ENCODE results near the gene GOLT1A. TPM values are rescaled to one million over a fixed set of nuclear protein-coding genes. Genes with fewer than 3 reads are reported as not detected.

The GOLT1A gene
- total and polyA plus RNA-seq, 10 of the 15 experiments (the other 5 are each of a cell fraction or from before 2014, with no cell fraction given): 0.09 to 0.46 TPM; not detected in 8

- TF ChIP-seq RAD21 (IDR thresholded peaks at IDR 0.05; ENCODE audit: insufficient read depth, low read depth, low read length) (no peak), ZBTB40 (IDR thresholded peaks at IDR 0.05; ENCODE audit: borderline replicate concordance) (no peak), NFXL1 (IDR thresholded peaks at IDR 0.05; ENCODE audit: borderline replicate concordance) (no peak)
Measured at GRCh38 chr1:204172404-204173029, 41.3 kb downstream of the GOLT1A start (continued).

- Histone ChIP-seq H3K4me3 (no peak overlapping the region), H3K36me3 (ENCODE audit: control insufficient read depth in 2 of 2, insufficient read depth in 2 of 2, low read length in 1 of 2) (no peaks in the 10 kb centered on the region), H3K79me2 (ENCODE audit: control insufficient read depth, insufficient read depth, low read length) (no peaks in the 10 kb centered on the region), H3K9me3 (replicated peaks; ENCODE audit: control insufficient read depth, insufficient read depth, low read length) (peaks cover 8% of the 10 kb centered on the region; the same call in 2 of the 3 replicates), H3K27ac (ENCODE audit: control insufficient read depth, insufficient read depth) (no peak overlapping the region), H2AFZ (ENCODE audit: control insufficient read depth, low read depth, low read length) (no peak overlapping the region), H3K4me1 (ENCODE audit: control insufficient read depth, insufficient read depth, low read length) (no peaks in the 10 kb centered on the region), H3K27me3 (replicated peaks in 1 of 2; ENCODE audit: control insufficient read depth in 2 of 2, insufficient read depth in 2 of 2, low read length in 1 of 2) (peaks cover 0 to 2% of the 10 kb centered on the region in 2 experiments; a peak in 1 of 4 replicates), H3K9ac (ENCODE audit: control insufficient read depth, insufficient read depth, low read length) (no peak overlapping the region), H4K20me1 (ENCODE audit: control insufficient read depth, insufficient read depth) (no peaks in the 10 kb centered on the region), H3K4me2 (ENCODE audit: control insufficient read depth, insufficient read depth) (no peak overlapping the region)
- CTCF ChIA-PET: interaction anchor here (1.5 to 2.7 kb wide), 2 partner anchors 9 to 191 kb away, joined by 4 to 11 read pairs; no protein-coding TSS in a partner anchor
- POLR2A ChIA-PET: no interaction called here
- DNase-seq (ENCODE audit: low read depth, low spot score) (no peak), FAIRE-seq (no peak), ATAC-seq (no peak)
- RAD21 ChIA-PET (ENCODE audit: unreplicated experiment): no interaction called here
- SMC1A ChIA-PET (ENCODE audit: uncharacterized antibody, unreplicated experiment): interaction anchor here (2.3 kb wide), 1 partner anchor 227 kb away, joined by 6 read pairs; no protein-coding TSS in a partner anchor
- BruUV-seq (replicated peaks): no TSS peak
- intact Hi-C loops (cut with micrococcal nuclease; ENCODE audit: unreplicated experiment) (no loop called here), in situ Hi-C loops (cut with MboI) (no loop called here)
- 40% methylated on average over 4 of the region's 4 CpGs for WGBS (ENCODE audit: insufficient coverage, insufficient replicate concordance, low lambda C conversion rate, missing lambda C conversion rate)
- TF ChIP-seq, protein P1, sequence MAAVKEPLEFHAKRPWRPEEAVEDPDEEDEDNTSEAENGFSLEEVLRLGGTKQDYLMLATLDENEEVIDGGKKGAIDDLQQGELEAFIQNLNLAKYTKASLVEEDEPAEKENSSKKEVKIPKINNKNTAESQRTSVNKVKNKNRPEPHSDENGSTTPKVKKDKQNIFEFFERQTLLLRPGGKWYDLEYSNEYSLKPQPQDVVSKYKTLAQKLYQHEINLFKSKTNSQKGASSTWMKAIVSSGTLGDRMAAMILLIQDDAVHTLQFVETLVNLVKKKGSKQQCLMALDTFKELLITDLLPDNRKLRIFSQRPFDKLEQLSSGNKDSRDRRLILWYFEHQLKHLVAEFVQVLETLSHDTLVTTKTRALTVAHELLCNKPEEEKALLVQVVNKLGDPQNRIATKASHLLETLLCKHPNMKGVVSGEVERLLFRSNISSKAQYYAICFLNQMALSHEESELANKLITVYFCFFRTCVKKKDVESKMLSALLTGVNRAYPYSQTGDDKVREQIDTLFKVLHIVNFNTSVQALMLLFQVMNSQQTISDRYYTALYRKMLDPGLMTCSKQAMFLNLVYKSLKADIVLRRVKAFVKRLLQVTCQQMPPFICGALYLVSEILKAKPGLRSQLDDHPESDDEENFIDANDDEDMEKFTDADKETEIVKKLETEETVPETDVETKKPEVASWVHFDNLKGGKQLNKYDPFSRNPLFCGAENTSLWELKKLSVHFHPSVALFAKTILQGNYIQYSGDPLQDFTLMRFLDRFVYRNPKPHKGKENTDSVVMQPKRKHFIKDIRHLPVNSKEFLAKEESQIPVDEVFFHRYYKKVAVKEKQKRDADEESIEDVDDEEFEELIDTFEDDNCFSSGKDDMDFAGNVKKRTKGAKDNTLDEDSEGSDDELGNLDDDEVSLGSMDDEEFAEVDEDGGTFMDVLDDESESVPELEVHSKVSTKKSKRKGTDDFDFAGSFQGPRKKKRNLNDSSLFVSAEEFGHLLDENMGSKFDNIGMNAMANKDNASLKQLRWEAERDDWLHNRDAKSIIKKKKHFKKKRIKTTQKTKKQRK (IDR thresholded peaks at IDR 0.05; ENCODE audit: low read depth, low read length): no peak
- TF ChIP-seq ZBTB4 (CRISPR knock-in tag; IDR thresholded peaks at IDR 0.05) (no peak), SUZ12 (IDR thresholded peaks at IDR 0.05; ENCODE audit: unreplicated experiment) (no peak), FOXM1 (IDR thresholded peaks at IDR 0.05; ENCODE audit: low read depth, low read length) (no peak), SMAD1 (IDR thresholded peaks at IDR 0.05; ENCODE audit: low read depth, partially characterized antibody) (no peak), SRF (IDR thresholded peaks at IDR 0.05; ENCODE audit: low read depth in 2 of 2, low read length in 2 of 2) (no peak)
Measured at GRCh38 chr1:204171751-204172178, 42.0 kb downstream of the GOLT1A start.
